Eye (tissue), 1 donor: Measurements from ENCODE around the gene RASSF8.

Source experiments
- DNase-seq: peaks from one replicate; pipeline ENCODE4 v3.0.0-alpha.2; 2015

RASSF8 gene

DNA sequence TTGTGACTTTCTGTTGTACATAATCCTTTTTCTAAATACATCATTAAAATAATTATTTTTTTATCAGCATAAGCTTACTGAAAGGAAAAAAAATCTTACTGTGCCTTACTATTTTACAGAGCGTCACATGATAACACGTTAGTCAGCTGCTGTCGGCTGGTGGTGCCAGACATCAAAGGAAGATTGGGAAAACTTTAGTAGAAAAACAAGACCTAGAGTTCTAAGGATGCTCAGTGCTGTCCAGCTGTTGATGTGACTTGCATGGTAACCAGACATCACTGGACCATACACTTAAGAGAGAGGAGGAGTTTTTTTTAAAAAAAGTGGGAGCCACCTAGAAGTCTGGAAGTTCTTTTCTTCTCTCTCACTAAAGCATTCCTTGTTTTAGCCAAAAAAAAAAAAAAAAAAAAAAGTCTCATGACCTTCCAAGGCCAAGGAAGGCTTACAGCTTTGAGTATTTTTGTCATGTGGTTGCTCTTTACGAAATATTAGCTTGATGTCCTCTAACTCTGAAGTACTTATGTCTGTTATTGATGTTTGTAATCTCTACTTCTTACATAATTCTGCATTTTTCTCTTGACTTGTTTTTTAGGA, 4.5 kb downstream of the RASSF8 start:
- DNase-seq, result no peak

GRCh38 chr12:25965682-25966081, 7.2 kb downstream of the RASSF8 start:
- DNase-seq, result no peak

DNA sequence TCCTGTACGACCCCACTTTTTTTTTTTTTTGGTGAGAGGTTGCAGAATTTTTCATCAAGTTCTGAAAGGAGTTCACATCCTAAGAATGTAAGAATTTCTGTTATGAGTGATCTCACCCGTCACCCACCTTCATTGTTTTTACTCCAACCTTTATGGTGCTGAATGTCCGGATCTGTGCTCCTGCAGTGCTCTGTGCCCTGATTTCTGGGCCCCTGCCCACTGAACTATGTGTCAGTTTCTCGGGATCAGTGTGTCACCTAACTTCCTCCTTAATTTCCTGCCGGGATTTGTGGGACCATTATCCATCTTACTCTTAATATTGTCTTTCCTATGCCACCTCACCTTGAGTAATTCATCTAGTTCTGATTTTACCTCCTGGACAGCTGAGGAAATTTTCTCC, 11.6 kb downstream of the RASSF8 start:
- DNase-seq, result no peak

DNA sequence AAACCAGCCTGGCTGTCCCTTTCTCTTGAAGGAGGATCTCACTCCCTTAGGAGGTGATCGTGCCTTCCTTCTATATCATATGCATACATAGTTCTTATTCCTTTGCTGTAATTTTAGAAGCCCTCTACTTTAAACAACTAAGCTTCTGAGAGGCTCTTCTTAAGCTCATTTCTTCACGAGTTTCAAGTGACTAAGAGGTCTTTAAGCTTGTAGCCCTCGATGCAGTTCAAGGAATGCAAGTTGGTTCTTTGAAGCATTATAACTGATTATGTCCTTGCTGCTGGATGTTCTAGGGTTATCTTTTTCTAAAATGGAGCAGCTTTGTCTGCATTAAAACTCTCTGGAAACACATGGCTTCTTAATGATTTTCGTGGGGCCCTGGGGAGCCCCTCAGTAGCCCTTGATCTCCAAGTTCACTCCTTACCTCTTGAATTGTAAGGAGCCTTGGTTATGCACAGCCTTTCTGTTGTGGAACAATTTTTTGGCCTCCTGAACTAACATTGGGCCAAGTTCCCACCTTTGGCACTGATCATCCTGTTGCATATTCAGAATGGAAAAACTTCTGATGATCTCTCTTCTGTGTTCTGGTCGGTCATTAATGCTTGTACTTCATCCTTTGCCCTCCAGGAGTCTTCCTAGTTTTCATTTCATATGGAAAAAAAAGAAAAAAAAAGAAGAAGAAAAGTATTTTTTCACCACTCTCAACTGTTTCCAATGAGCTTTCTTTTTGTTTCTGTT, 12.6 kb downstream of the RASSF8 start:
- no peak for DNase-seq

DNA sequence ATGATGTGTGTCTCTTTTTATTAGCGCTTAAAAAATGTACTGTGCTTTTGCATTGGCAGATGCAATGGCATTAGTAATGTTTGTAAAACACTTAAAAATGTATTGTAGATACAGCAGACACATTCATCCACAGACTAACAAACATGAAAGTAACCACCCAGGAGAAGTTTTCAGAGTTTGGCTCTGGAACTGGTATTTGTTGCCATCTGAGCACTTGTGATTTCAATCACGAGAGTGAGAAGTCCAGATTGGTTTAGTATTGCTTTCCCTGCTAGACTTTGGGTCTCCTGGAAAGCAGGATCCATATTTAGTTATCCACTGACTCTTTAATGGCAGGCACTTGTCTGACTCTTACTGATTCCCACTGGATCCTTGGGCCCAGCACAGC, 13.2 kb downstream of the RASSF8 start:
- no peak for DNase-seq

- no peak for DNase-seq
Measured at GRCh38 chr12:25972783-25973182, 14.3 kb downstream of the RASSF8 start.

GRCh38 chr12:25975179-25975578, 16.7 kb downstream of the RASSF8 start:
- no peak for DNase-seq

GRCh38 chr12:25975682-25976081, 17.2 kb downstream of the RASSF8 start:
- no peak for DNase-seq

DNA sequence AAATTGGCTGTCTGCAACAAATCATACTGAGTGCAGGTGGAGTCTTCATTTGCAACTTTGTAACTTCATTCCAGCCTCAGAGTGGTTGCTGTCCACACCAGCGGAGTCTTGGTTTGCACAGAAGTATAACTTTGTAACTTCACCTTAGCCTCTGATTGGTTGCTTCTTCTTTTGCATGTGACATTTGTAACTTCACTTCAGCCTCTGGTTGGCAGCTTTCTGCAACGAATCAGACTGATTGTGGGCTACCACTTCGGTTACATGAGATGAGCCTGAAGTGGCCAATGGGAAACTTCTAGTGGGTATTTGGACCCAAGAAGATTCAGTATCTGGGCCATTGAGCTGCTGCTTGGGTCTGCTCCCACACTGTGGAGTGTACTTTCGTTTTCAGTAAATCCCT, 17.8 kb downstream of the RASSF8 start:
- DNase-seq, result no peak

DNA sequence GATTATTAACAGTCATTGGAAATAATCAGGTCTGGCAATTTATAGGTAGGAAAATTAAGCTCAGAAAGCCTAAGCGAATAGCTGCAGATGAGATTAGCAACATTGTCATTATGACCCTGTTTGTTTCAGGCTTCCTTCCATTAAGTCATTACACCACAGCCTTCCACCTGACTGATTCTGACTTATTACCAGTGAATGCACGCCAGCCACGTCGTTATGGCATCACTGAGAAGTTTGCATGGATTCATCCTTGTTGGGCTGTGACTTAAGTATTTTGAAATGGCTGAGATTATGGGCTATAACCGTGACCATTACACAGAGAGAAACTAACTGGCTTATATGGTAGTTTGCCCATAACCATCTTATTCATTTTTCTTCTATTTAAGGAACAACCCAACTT, 18.6 kb downstream of the RASSF8 start:
- peak; percentile 77 for DNase-seq

DNA sequence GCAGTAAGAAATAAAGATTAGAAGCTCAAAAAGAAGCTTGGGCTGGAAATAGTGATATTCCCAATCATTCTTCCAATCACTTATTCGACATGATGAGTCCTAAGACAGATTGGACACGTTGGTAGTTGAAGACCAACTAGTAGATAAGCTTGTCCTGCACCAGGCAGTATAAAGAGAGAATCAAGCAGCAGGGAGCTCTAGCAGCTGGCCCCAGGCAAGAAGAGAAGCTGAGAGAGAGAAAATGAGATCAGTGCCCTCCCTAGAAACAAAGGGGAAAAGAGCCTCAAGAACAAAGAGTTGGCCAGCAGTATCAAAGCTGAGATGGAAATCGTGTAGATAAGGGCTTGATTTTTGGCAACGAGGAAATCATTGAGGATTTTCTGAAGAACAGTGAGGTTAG, 20.6 kb downstream of the RASSF8 start:
- DNase-seq, result no peak

- no peak for DNase-seq
Measured at GRCh38 chr12:25979563-25979962, 21.1 kb downstream of the RASSF8 start.

- DNase-seq, result no peak
Measured at GRCh38 chr12:25980035-25980434, 21.6 kb downstream of the RASSF8 start.

GRCh38 chr12:25981597-25981996, 23.1 kb downstream of the RASSF8 start:
- no peak for DNase-seq

DNA sequence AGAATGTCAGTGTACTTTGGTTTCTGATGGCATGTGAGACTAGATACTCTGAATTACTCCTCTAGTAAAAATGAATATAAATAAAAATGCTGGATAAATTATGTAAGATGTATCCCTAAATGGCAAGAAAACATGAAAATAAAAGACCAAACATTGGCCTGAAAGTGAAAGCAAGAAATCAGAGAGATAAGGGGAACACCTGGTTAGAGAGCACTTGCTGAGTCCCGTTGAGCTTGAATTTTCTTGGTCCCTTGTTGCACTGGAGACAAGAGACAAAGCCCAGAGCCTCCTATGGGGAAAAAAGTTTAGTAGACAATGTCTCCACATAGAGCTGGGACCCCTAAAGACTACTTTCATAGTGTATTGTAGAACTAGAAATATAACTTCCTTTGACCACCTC, 23.9 kb downstream of the RASSF8 start:
- no peak for DNase-seq

GRCh38 chr12:25983625-25984024, 25.1 kb downstream of the RASSF8 start:
- no peak for DNase-seq

- no peak for DNase-seq
Measured at GRCh38 chr12:25984759-25985158, 26.3 kb downstream of the RASSF8 start.

DNA sequence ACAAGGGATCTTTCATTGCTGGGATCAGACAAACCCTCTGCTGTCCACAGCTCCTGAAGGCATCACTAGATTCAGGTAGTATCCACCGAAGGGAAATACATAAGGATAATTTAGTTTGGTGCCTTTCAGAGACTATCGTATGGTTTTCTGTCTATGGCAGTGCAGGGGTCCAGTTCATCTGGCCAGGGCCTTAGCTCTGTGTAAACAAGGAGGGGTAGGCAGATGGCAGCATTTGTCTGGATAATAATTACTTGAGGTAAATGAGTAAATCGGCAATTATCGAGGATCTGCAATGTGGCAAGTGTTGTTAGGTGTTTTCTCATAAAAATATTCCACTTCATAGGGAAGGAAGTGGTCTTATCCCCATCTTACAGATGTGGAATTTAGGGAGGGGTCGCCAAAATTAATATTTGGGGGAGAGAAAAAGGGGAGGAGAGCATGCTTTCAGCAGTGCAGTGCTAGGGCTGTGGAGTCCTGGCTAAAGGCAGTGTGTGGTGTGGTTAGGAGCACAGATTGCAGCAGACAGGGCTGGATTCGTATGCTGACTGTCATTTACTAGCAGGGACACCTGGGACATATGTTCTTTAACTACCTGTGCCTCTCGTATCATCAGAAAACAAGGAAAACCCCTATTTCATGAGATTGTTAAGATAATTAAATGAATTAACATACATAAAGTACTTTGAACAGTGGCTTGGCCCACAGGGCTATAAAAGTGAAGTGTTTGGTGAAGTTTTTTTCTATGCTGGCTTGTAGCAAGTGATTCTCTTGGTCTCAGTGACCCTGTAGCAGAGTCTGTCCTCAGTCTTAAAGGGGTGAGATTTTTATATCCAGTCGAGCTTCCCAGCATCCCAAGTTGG, 27.1 kb downstream of the RASSF8 start:
- DNase-seq, result no peak

GRCh38 chr12:25986180-25986579, 27.7 kb downstream of the RASSF8 start:
- DNase-seq, result no peak

DNA sequence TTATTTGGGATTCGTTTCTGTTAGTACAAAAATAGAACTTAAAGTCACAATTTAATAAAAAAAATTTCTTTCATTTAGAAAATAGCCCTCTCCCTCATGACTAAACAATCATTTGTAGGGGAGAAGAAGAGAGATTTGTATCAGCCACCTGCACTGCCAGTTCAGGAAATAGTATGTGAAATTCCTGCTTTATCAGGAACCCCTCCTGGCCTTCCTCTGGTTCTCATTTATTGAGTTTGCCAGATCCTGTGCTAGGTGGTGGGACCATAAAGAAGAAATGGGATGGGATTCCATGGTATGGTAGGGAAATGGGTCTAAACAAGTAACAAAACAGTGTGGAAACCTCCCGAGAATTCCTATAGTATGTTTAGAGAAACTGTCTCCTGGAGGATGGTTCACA, 30.0 kb downstream of the RASSF8 start:
- DNase-seq, result no peak

DNA sequence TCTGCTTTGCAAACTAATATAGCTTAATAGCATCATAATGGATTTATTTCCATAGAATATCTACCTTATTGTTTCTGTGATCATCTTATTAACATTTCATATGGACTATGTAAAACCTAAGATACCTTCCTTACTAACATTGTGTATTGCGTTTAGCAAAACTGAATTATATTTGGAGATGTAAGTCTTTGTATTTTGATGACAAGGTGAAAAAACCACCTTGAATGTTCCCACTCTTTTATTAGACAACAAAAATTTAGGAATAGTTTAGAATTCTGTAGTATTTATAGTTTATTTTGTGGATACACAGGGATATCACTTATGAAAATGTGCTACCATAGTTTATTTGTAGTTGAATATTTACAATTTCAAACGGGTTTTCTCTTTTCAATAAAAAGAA, 32.0 kb downstream of the RASSF8 start:
- DNase-seq, result no peak

GRCh38 chr12:25992026-25992782, 33.7 kb downstream of the RASSF8 start:
- DNase-seq, result no peak
